Duodenal mucosa (tissue), 2 donors: ENCODE results near the gene KSR1.
A peak's percentile ranks its signal among the peaks of the same experiment; 100 is the strongest.

Source experiments
- H3K27ac ChIP-seq: one replicate; pipeline ENCODE4 v1.7.0; 2013; ENCODE audit warnings: low read depth, low read length
- H3K27me3 ChIP-seq, 2 donors: one replicate each; pipeline ENCODE4 v1.7.0; 2013; ENCODE audit warnings: low read length in 2 of 2, control low read depth in 1 of 2; ENCODE audit not compliant: insufficient read depth in 2 of 2, control insufficient read depth in 1 of 2
- H3K36me3 ChIP-seq, 2 donors: one replicate each; pipeline ENCODE4 v1.7.0; 2013; ENCODE audit warnings: low read length in 2 of 2, control low read depth in 1 of 2; ENCODE audit not compliant: insufficient read depth in 2 of 2, control insufficient read depth in 1 of 2
- H3K4me1 ChIP-seq, 2 donors: one replicate each; pipeline ENCODE4 v1.7.0; 2013; ENCODE audit warnings: low read length in 2 of 2, control low read depth in 1 of 2; ENCODE audit not compliant: insufficient read depth in 2 of 2, control insufficient read depth in 1 of 2
- H3K4me3 ChIP-seq, 2 donors: one replicate each; pipeline ENCODE4 v1.7.0; 2013; ENCODE audit warnings: low read length in 2 of 2, low read depth in 1 of 2
- H3K9ac ChIP-seq, 2 donors: one replicate each; pipeline ENCODE4 v1.7.0; 2013; ENCODE audit warnings: low read length in 2 of 2, low read depth in 1 of 2
- H3K9me3 ChIP-seq, 2 donors: one replicate each; pipeline ENCODE4 v1.7.0; 2013; ENCODE audit warnings: low read length in 2 of 2, control low read depth in 1 of 2; ENCODE audit not compliant: control insufficient read depth in 1 of 2

KSR1 gene

DNA sequence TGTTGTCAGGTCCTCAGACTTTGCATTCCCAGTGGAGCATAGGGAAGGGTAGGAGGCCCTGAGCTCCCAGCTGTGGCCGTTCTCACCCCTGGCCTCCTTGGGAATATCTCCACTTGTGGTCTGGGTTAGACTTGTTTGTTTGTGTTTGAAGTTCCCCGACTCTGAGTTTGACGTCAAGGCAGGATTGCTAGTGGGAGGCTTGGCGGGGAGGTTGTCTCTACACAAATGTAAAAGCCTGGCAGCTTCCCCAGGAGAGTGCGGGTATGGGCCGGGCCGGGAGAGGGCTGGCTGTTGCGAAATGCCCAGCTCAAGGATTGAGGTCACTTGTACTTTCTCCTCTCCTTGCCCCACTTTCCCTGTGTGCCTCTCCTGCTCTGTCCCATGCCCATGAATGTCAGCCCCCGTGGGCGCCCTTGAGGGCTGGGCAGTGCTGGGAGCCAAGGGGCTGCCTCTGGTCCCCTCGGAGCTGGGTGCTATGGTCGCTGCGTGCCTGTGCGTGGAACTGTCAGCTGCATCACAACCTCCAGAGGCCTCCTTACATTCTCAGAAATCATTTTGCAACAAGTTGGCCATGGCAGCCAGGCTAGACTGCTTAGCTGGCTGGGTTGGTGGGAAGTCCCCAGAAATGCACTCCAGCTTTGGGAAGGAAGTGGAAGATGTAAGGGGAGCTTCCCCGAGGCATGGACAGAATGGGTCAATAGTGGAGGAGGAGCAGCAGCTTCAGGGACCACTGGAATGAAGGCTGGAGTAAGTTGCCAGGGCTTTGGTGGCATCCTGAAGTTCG lies 84.3 kb downstream of the KSR1 start:
- H3K27me3 ChIP-seq, result no peaks in the 10 kb centered on the region
- H3K9me3 ChIP-seq, result no peaks in the 10 kb centered on the region
- H3K4me1 ChIP-seq, result peaks cover 54 to 64% of the 10 kb centered on the region in 2 donors
- no peak overlapping the region for H3K9ac ChIP-seq
- H3K36me3 ChIP-seq, result no peaks in the 10 kb centered on the region
- H3K27ac ChIP-seq, result peak overlapping the region; percentile 69
- H3K4me3 ChIP-seq, result peak overlapping the region in 1 of 2 donors; percentile 6

- no peak overlapping the region for H3K27ac ChIP-seq
Measured at GRCh38 chr17:27541301-27542023, 85.2 kb downstream of the KSR1 start.

GRCh38 chr17:27542841-27543463 lies 86.7 kb downstream of the KSR1 start:
- H3K27me3 ChIP-seq, result no peaks in the 10 kb centered on the region
- no peaks in the 10 kb centered on the region for H3K9me3 ChIP-seq
- H3K36me3 ChIP-seq, result no peaks in the 10 kb centered on the region
- H3K9ac ChIP-seq, result no peak overlapping the region
- H3K27ac ChIP-seq, result no peak overlapping the region
- H3K4me1 ChIP-seq, result peaks cover 54 to 62% of the 10 kb centered on the region in 2 donors
- no peak overlapping the region for H3K4me3 ChIP-seq

More at GRCh38 chr17:27541301-27542023, 85.2 kb downstream of the KSR1 start:
- Histone ChIP-seq H3K27me3 (no peaks in the 10 kb centered on the region), H3K4me3 (no peak overlapping the region), H3K9ac (no peak overlapping the region), H3K36me3 (no peaks in the 10 kb centered on the region), H3K4me1 (peaks cover 52 to 61% of the 10 kb centered on the region in 2 donors), H3K9me3 (no peaks in the 10 kb centered on the region)

DNA sequence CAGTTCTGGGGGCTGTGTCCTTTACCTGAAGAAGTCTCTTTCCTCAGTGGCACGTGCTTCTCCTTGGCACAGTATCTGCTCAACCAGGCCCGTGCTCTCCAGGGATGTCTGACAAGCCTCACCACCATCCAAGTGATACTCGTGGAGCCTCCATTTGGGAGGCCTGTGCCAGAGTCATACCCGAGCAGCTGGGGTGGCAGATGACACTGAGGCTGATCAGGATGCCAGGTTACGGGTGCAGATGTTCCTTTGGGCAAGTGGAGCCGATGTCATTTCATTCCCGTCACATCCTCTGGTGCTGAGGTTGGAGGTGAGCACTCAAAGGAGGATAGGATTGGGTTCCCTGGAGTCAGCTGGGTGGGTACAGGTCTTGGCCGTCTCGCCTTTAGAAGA lies 87.2 kb downstream of the KSR1 start:
- Histone ChIP-seq H3K4me1 (peaks cover 54 to 62% of the 10 kb centered on the region in 2 donors), H3K27me3 (no peaks in the 10 kb centered on the region), H3K27ac (no peak overlapping the region), H3K9ac (no peak overlapping the region), H3K9me3 (no peaks in the 10 kb centered on the region), H3K4me3 (no peak overlapping the region), H3K36me3 (no peaks in the 10 kb centered on the region)

GRCh38 chr17:27543958-27544349 lies 87.7 kb downstream of the KSR1 start:
- H3K36me3 ChIP-seq, result no peaks in the 10 kb centered on the region
- peaks cover 54 to 60% of the 10 kb centered on the region in 2 donors for H3K4me1 ChIP-seq
- no peak overlapping the region for H3K4me3 ChIP-seq
- no peaks in the 10 kb centered on the region for H3K9me3 ChIP-seq
- no peaks in the 10 kb centered on the region for H3K27me3 ChIP-seq
- no peak overlapping the region for H3K9ac ChIP-seq
- no peak overlapping the region for H3K27ac ChIP-seq

DNA sequence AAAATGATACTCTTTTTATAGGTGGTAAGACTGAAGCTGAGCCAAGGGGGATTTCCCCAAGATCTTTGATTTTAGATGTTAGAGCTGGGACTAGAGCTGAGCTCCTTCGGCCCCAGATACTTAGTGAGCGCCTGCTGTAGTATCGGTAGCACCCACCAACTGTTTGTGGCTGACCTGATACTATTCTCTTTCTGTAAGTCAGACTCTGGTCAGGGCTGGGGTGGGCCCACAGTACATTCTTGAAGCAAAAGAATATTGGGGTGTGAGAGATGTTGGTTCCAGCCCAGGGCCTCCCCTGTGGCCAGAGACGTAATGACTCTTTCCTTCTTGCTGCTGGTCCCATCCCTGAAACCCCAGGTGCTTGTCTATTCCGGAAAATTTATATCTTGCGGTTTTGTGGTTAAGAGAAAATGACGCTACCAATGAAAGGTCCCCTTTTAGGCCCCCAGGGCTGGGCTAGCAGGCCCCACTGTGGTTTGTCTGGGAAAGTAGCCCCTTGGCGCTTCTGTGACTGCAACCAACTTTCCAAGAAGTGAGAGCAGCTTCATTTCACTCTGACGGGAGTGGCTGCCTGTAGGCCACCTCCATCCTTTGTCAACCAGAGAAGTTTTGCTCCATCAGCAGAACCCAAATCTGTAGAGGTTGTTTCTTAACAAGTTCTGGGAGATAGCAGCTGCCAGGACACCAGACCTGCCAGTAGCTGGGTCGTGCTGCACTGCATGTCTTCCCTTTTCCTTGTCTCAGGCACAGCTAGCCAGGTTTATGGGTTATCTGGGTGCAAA lies 88.3 kb downstream of the KSR1 start:
- Histone ChIP-seq H3K9ac (no peak overlapping the region), H3K4me1 (peaks cover 48 to 55% of the 10 kb centered on the region in 2 donors), H3K27me3 (no peaks in the 10 kb centered on the region), H3K36me3 (no peaks in the 10 kb centered on the region), H3K27ac (no peak overlapping the region), H3K9me3 (no peaks in the 10 kb centered on the region), H3K4me3 (no peak overlapping the region)

DNA sequence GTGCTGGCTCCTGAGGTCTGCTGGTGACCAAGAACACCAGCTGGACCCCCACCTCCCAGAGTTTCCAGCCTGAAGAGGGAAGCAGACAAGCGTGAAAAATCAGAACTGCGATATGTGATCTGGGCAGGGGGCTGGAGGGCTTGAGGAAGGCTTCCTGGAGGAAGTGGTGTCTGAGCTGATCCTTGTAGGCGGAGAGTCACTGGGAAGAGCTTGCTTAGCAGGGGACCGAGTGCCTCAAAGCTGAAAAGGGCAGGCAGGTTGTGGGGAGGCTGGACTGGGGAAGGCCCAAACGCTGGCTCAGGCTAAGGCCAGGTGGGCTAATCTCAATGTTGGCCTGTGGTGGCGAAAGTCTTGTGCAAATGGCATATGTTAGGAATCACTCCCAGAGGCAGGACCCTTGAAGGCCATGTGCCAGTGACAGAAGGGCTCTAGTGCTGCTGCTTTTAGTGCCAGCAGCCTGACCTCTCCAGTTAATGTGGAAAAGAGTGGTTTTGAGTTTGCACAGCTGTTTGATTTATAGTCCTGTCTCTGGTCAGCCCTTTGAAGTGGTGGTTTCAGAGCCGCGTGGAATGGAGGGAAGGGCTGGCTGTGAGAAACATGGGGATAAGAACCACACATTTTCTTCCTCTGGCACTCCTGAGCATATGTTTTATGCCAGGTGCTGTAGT lies 89.4 kb downstream of the KSR1 start:
- Histone ChIP-seq H3K4me1 (peaks cover 38 to 44% of the 10 kb centered on the region in 2 donors), H3K4me3 (no peak overlapping the region), H3K9me3 (no peaks in the 10 kb centered on the region), H3K27me3 (no peaks in the 10 kb centered on the region), H3K36me3 (no peaks in the 10 kb centered on the region), H3K27ac (no peak overlapping the region), H3K9ac (no peak overlapping the region)

GRCh38 chr17:27546624-27547300 lies 90.5 kb downstream of the KSR1 start:
- Histone ChIP-seq H3K9me3 (no peaks in the 10 kb centered on the region), H3K4me1 (peaks cover 34 to 39% of the 10 kb centered on the region in 2 donors), H3K9ac (no peak overlapping the region), H3K4me3 (no peak overlapping the region), H3K27ac (no peak overlapping the region), H3K36me3 (no peaks in the 10 kb centered on the region), H3K27me3 (no peaks in the 10 kb centered on the region)

DNA sequence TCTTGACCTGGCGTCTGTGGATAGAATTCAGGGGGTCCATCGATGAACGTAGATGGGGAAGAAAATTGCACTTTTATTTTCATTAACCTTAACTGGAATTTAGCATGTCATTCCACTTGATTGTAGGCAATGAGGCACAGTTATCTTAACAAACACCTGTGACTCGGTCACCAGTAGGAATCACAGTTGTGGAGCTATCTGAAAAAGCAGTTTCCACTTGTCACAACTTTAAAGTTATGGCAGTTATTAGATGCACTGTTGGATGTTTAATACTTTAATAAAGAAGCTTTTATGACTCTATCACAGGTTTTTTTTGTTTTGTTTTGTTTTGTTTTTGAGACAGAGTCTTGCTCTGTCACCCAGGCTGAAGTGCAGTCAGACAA lies 91.0 kb downstream of the KSR1 start:
- H3K27ac ChIP-seq, result no peak overlapping the region
- H3K9me3 ChIP-seq, result no peaks in the 10 kb centered on the region
- H3K36me3 ChIP-seq, result no peaks in the 10 kb centered on the region
- no peak overlapping the region for H3K4me3 ChIP-seq
- H3K27me3 ChIP-seq, result no peaks in the 10 kb centered on the region
- H3K4me1 ChIP-seq, result peaks cover 39% of the 10 kb centered on the region in 2 donors
- H3K9ac ChIP-seq, result no peak overlapping the region
